SIG-M5 (cell line): ENCODE measurements around the gene TMEM176B.

Experiments
- DNase-seq: peaks from one replicate; lab custom pipeline; 2025; lab: John Stamatoyannopoulos, UW

The TMEM176B gene

DNA sequence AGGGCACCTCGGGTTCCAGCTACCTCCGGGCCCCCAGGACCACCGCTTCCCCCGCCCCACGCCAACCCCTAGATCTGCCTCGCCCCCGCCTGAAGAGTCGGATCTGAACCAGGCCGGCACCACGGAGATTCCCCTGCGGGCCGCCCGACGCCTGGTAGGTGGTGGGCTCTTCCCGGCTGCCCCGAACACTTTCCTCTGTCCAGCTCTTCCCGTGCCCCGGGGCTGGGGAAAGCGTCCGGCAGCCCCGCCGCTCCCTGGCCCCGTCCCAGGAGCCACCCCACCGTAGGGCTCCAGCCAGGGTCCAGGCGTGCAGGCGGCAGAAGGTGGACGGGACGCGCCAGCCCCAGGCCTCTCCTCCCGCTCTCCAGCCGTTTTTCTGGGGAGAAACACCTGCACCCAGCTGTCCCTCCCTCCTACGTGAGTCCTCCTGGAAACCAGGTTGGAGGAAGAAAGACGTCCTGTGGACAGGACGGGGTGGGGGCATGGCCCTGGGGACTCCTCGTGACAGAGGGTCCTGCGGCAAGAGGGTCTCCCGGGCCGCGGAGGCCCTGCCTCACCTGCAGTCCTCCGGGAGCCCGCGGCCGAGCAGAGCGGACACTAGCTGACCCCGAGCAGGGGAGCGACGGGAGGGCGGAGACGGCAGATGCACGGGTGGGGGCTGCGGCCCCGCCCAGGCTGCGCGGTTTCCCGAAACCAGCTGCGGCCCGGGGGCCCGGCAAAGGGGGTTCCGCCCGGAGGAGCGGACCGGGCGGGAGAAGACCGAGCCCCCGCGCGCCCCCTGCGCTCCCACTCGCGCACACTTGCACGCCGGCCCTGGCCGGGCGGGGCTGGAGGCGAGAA lies at the start of gene TMEM176B:
TMEM176B (minus strand) TSS at position 624 of the 840 bp plus-strand sequence. CDS start 3,795 bp downstream, outside the sequence.
- DNase-seq: no peak

GRCh38 chr7:150849204-150849775 lies 49.1 kb upstream of the TMEM176B start:
- DNase-seq: no peak

GRCh38 chr7:150848561-150849115 lies 48.5 kb upstream of the TMEM176B start:
- no peak for DNase-seq

DNA sequence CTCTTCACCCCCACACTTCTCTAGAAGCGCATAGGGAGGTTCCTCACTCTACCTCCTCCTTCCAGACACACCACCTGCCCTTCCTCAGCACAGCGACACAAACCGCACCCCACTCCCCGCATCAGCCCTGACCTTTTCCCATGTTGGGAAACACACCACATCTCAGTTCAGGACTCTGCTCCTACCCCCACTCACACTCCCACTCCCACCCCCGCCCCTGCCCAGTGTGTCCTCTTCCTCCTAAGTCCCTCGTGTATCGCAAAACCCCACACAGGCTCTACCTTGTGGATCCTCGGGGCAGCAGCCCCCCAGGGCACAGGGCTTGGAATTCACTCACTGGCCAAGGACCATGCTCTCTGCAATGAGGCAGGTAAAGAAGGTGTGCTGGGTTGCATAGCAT lies 47.9 kb upstream of the TMEM176B start:
- no peak for DNase-seq

- no peak for DNase-seq
Measured at GRCh38 chr7:150847536-150847935, 47.4 kb upstream of the TMEM176B start.

DNA sequence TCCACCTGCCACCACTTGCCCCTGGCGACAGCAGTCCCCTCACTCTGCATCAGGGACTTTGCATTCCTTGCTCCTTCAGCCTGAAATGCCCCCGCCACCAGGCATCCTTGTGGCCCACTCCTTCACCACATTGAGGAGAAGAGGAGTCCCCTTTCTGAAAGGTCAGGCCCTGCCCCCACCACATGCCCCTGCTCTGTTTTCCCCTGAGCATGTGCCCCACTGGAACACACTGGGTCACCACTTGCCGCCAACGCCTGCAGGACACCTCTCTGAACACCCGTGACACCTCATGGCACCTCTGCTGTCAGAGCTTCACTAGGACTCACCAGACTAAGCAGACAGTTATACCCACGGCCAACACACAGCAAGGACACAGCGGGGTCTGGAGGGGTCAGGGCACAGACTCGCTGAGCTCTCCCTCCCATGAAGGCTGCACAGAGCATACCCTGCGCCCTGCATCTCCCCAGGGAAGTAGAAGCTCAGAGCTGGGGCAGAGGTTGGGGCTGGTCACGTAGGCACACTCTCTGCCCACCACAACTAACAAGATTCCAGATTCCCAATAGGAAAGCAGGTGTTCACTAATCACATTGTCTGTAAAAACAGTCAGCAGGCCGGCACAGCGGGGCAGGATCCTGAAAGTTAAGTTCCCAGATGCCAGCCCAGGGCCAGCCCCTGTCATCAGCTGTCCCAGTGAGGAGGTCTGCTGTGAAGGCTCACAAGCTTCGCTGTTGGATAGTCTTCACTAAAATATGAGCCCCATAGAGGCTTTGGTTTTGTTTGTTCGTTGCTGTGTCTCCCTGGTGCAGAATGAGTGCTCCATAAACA lies 46.3 kb upstream of the TMEM176B start:
- DNase-seq: no peak

DNA sequence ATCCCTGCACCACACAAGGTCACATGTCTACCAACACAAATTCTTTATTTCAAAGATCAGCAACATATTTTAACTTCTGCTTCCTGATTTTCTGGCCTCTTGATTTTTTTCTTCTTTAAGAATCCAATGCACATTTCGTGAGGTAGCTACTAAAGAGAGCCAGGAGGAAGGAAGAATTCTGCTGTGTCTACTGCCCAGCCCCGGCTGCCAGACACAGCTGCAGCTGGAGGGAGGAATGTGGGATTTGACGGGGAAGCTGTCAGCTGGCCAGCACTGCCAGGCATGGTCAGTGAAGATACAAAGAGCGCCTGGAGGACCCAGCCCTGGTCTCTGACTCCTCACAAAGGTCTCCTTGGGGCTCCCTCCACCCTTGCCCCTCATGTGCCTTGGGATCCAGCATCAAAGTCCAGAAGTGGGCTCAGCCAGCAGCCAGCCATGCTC lies 45.3 kb upstream of the TMEM176B start:
- DNase-seq: no peak

GRCh38 chr7:150842716-150843115 lies 42.6 kb upstream of the TMEM176B start:
- no peak for DNase-seq

- no peak for DNase-seq
Measured at GRCh38 chr7:150842018-150842417, 41.9 kb upstream of the TMEM176B start.

DNA sequence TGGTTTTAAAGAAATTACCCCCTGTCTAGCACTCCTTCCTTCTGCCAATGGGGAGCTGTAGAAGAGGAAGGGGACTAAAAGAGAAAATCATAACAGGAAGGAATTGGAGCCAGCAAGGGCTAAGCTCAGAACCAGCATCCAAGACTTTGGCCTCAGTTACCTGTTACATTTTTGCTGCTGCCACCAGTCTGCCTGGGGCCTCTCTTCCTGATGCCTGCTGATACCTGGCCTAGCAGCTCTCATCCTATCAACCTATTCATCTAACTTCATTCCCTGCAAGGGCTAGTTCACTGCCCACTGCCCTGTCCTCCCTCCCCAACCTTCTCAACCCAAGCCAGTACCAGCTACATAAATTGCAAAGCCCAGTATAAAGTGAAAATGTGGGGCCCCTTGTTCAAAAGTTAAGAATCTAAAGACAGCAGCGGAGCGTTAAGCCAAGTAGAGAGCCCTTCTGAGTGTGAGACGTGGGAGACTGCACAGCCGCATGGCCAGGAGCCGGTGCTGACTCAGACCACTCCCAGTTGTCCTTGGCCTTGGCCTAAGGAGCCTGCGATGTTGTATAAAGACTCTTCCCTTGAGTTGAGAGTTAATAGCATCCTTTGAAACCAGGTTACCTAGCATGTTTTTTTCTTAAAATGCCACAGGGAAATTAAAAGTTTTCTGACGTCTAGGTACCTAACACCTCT lies 38.9 kb upstream of the TMEM176B start:
- DNase-seq: no peak

DNA sequence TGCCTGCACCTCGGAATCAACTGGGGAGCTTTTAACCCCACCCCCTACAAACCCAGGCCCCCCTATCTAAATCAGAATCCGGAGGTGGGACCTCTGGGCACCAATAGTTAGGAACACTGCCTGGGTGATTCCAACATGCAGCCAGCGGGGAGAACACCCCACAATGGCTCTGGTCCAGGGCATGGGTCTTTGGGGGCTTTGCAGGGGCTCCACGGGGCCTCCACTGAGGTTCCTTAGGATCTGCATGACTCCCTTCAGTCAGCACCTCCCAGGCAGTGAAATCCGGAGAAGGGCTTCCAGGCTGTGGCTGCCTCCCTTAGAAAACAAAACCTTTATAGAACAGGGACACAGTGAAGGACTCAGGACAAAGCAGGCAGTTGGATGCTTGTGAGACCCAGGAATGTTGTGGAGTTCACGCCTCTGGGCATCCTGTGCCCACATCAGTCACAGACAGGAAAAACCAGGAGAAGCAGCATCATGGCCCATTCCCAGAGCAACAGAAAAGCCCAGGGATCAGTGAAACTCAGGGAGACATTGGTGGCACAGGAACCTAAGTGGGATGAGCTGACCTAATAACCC lies 35.6 kb upstream of the TMEM176B start:
- no peak for DNase-seq

DNA sequence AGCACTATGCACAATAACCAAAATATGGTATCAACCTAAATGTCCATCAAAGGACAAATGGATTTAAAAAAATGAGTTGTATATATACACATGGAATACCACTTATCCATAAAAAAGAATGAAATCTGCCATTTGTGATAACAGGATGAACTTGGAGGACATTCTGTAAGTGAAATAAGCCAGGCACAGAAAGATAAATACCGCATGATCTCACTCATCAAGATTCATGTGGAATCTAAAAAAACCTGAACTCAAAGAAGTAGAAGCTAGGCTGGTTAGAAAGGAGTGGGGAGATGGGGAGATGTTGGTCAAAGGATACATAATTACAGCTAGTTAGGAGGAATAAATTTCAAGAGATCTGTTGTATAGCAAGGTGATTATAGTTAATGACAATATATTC lies 34.9 kb upstream of the TMEM176B start:
- no peak for DNase-seq

GRCh38 chr7:150831851-150832250 lies 31.7 kb upstream of the TMEM176B start:
- DNase-seq: no peak

- no peak for DNase-seq
Measured at GRCh38 chr7:150830937-150831336, 30.8 kb upstream of the TMEM176B start.

- no peak for DNase-seq
Measured at GRCh38 chr7:150829426-150829825, 29.3 kb upstream of the TMEM176B start.

DNA sequence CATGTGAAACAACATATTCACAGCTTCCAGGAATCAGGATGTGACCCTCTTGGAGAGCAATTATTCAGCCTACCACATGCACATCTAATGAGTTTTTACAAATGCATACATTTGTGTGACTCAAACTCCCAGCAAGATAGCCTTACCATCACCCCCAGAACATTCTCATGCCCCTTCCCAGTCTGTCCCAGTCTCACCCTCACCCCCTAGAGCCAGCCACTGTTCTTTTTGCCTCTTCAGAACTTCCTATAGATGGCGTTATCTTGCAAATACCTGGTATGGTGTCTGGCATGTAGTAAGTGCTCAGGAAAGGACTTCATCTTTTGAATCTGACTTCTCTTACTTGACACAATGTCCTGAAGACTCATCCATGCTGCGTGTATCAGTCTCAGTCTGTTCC lies 28.2 kb upstream of the TMEM176B start:
- DNase-seq: no peak

GRCh38 chr7:150826061-150826849 lies 26.1 kb upstream of the TMEM176B start:
- no peak for DNase-seq

DNA sequence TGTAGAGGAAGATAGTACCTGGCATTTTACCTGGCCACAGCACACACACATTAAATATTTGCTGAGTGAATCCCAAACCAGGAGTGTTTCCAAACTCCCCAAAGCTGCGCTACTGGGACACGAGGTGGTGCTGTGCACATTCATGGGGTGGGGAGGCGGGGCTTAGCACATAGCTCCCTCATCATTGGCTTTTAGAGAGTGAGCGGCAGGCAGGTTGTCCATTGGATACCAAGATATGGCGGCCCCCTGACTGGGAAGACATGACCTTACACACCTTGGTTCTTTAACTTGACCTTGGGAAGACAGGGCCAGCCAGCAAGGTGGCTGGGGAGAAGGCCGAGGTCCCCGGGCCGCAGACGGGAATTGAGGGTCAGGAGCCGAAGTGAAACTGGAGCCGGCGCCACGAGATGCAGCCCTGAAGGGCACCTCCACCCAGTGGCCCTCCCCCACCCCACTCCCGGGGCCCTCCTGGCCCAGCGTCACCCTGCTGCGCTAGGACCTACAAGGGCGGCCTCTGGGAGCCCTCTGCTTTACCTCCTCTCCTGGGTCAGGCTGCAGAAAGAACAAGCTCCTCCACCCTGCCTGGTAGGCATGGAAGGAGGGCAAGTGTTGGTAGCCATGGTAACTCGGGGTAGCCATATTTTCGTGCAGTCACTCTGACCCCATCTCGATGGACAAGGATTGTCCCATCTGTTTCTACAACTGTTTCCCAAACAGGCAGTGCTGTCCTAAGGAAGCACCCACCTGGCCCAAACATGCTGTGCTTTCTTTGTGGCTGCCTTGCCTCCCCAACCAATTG lies 24.4 kb upstream of the TMEM176B start:
- no peak for DNase-seq

GRCh38 chr7:150823484-150824126 lies 23.4 kb upstream of the TMEM176B start:
- no peak for DNase-seq
